Natural killer cell treated with Interleukin-12 subunit alpha and Interleukin-12 subunit beta and Interleukin-15 and Interleukin-18, amount 100 ng/mL, for 72 hours (primary cell): ENCODE measurements around the gene MPP3. TPM values are rescaled to one million over a fixed set of nuclear protein-coding genes. Genes with fewer than 3 reads are reported as not detected.

Experiments used
- ATAC-seq, 2 donors: fragments of 150-1000 bp; cut with Tn5 transposase in 1 of 2; sonication (Bioruptor Pico), chemical (Tn5 transposase) in 1 of 2; 2 replicates each; pipeline ENCODE4 v1.10.0; 2021
- DNase-seq: peaks from one replicate; pipeline ENCODE4 v3.0.0; 2022; ENCODE audit warnings: low spot score
- H3K27ac Mint-ChIP-seq, 2 donors: 1 replicate in 1 of 2; 2 replicates in 1 of 2; pipeline ENCODE4 v1.8.0; 2022; ENCODE audit warnings: mixed read lengths in 2 of 2, mild to moderate bottlenecking in 1 of 2, moderate library complexity in 1 of 2
- H3K27me3 Mint-ChIP-seq, 2 donors: 1 replicate in 1 of 2; 2 replicates in 1 of 2; pipeline ENCODE4 v1.8.0; 2022; ENCODE audit warnings: mixed read lengths in 2 of 2
- H3K36me3 Mint-ChIP-seq: one replicate; pipeline ENCODE4 v1.8.0; 2022; ENCODE audit warnings: mixed read lengths
- H3K4me1 Mint-ChIP-seq, 2 donors: 1 replicate in 1 of 2; 2 replicates in 1 of 2; pipeline ENCODE4 v1.8.0; 2022; ENCODE audit warnings: low read depth in 2 of 2, mixed read lengths in 2 of 2, mild to moderate bottlenecking in 1 of 2
- H3K4me3 Mint-ChIP-seq: one replicate; pipeline ENCODE4 v1.8.0; 2022; ENCODE audit warnings: mixed read lengths
- H3K9me3 Mint-ChIP-seq: 2 replicates; pipeline ENCODE4 v1.8.0; 2022; ENCODE audit warnings: mixed read lengths
- total RNA-seq, 2 donors: library from RNA; stranded (reverse); gene quantifications; one replicate each; pipeline ENCODE4 v1.2.3, GENCODE V29; 2022

Gene MPP3
- total RNA-seq, 2 donors from 2014 or later: not detected

GRCh38 chr17:43772877-43773648, 59.9 kb downstream of the MPP3 start:
- H3K27ac Mint-ChIP-seq: peak overlapping the region; percentile 33 to 73
- no peak for DNase-seq
- no peaks in the 10 kb centered on the region for H3K36me3 Mint-ChIP-seq
- ATAC-seq: peak in 1 of 2 donors; percentile 87
- H3K4me3 Mint-ChIP-seq: peak overlapping the region; percentile 75
- H3K9me3 Mint-ChIP-seq: no peaks in the 10 kb centered on the region
- peaks cover 0 to 2% of the 10 kb centered on the region in 2 donors for H3K27me3 Mint-ChIP-seq
- H3K4me1 Mint-ChIP-seq: peaks cover 7 to 31% of the 10 kb centered on the region in 2 donors

DNA sequence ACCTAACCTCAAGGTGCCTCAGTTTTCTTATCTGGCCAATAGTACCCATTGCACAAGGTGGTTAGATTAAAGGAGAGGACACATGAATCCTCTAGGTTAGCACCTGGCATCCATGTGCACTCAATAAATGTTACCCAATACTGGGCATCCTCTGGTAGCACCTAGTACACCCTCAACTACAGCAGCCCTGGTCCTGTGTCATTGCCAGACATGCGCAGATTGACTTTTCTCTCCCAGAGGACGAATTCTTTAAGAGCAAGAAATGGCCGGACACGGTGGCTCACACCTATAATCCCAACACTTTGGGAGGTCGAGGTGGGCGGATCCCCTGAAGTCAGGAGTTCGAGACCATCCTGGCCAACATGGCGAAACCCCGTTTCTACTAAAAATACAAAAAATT, 61.5 kb downstream of the MPP3 start:
- ATAC-seq (no peak), DNase-seq (no peak)
- Mint-ChIP-seq H3K36me3 (no peaks in the 10 kb centered on the region), H3K27ac (no peak overlapping the region), H3K4me3 (no peak overlapping the region), H3K4me1 (peaks cover 7 to 31% of the 10 kb centered on the region in 2 donors), H3K27me3 (peaks cover 0 to 2% of the 10 kb centered on the region in 2 donors), H3K9me3 (no peaks in the 10 kb centered on the region)

GRCh38 chr17:43770957-43771356, 62.0 kb downstream of the MPP3 start:
- no peak for ATAC-seq
- Mint-ChIP-seq H3K9me3 (no peaks in the 10 kb centered on the region), H3K4me1 (peaks cover 7 to 31% of the 10 kb centered on the region in 2 donors), H3K27ac (no peak overlapping the region), H3K27me3 (peaks cover 0 to 4% of the 10 kb centered on the region in 2 donors), H3K4me3 (no peak overlapping the region), H3K36me3 (no peaks in the 10 kb centered on the region)
- no peak for DNase-seq

- Mint-ChIP-seq H3K4me3 (no peak overlapping the region), H3K27me3 (peaks cover 0 to 4% of the 10 kb centered on the region in 2 donors), H3K4me1 (peaks cover 7 to 26% of the 10 kb centered on the region in 2 donors), H3K9me3 (no peaks in the 10 kb centered on the region), H3K27ac (no peak overlapping the region), H3K36me3 (no peaks in the 10 kb centered on the region)
- ATAC-seq: no peak
- DNase-seq: no peak
These were observed 63.1 kb downstream of the MPP3 start for GRCh38 chr17:43769859-43770258.

DNA sequence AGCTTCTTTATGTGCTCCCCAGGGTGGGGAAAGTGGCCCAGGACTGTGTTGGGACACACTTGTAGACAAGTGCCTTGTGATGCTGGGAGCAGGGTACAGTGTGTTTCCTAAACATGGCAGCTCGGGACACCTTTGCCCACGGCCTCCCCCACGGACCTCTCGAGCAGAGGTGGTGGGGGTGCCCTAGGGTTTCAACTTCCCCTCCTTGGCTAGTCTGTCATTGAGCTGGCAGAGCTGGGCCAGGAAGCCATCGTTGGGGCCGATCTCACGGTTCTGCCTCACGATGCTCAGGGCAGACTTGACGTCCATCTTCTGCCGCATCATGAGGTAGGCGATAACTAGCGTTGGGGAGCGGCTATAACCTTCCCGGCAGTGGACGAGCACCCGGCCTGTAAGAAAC, 63.5 kb downstream of the MPP3 start:
- H3K4me1 Mint-ChIP-seq: peaks cover 7 to 25% of the 10 kb centered on the region in 2 donors
- ATAC-seq (no peak), DNase-seq (no peak)
- H3K27me3 Mint-ChIP-seq: peaks cover 0 to 4% of the 10 kb centered on the region in 2 donors
- no peak overlapping the region for H3K27ac Mint-ChIP-seq
- H3K4me3 Mint-ChIP-seq: no peak overlapping the region
- no peaks in the 10 kb centered on the region for H3K9me3 Mint-ChIP-seq
- no peaks in the 10 kb centered on the region for H3K36me3 Mint-ChIP-seq

DNA sequence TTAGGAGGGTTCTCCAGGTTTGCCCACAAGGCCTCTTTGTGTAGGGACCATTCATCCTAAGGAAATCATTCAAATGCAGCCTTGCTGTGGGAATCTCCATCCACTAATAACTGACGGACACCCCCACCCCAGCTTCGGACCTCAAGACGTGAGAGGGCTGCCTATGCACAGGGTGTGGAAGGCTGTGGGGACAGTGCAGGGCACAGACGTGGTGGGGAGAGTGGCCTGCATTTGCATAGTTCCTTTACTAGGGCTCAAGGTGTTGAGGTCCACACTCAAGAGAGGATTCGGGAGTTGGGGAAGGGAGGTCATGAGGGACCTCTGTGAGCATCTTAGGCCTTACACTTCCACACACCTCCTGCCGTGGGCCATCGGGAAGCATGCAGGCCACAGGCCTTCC, 64.0 kb downstream of the MPP3 start:
- no peak for DNase-seq
- H3K4me1 Mint-ChIP-seq: peaks cover 7 to 20% of the 10 kb centered on the region in 2 donors
- H3K27ac Mint-ChIP-seq: no peak overlapping the region
- H3K9me3 Mint-ChIP-seq: no peaks in the 10 kb centered on the region
- H3K36me3 Mint-ChIP-seq: no peaks in the 10 kb centered on the region
- H3K4me3 Mint-ChIP-seq: no peak overlapping the region
- H3K27me3 Mint-ChIP-seq: peaks cover 0 to 4% of the 10 kb centered on the region in 2 donors
- no peak for ATAC-seq

- Mint-ChIP-seq H3K27me3 (peaks cover 0 to 7% of the 10 kb centered on the region in 2 donors), H3K9me3 (no peaks in the 10 kb centered on the region), H3K4me3 (no peak overlapping the region), H3K4me1 (peaks cover 4 to 14% of the 10 kb centered on the region in 2 donors), H3K36me3 (no peaks in the 10 kb centered on the region), H3K27ac (no peak overlapping the region)
- ATAC-seq (no peak), DNase-seq (no peak)
These were observed 64.6 kb downstream of the MPP3 start for GRCh38 chr17:43768382-43768781.

GRCh38 chr17:43767713-43768059, 65.3 kb downstream of the MPP3 start:
- ATAC-seq (no peak), DNase-seq (no peak)
- Mint-ChIP-seq H3K9me3 (no peaks in the 10 kb centered on the region), H3K4me3 (no peak overlapping the region), H3K36me3 (no peaks in the 10 kb centered on the region), H3K4me1 (peaks cover 0 to 7% of the 10 kb centered on the region in 2 donors), H3K27me3 (peaks cover 0 to 7% of the 10 kb centered on the region in 2 donors), H3K27ac (no peak overlapping the region)

- peaks cover 0 to 7% of the 10 kb centered on the region in 2 donors for H3K27me3 Mint-ChIP-seq
- no peak overlapping the region for H3K4me3 Mint-ChIP-seq
- no peaks in the 10 kb centered on the region for H3K9me3 Mint-ChIP-seq
- peaks cover 0 to 2% of the 10 kb centered on the region in 2 donors for H3K4me1 Mint-ChIP-seq
- ATAC-seq (no peak), DNase-seq (no peak)
- no peak overlapping the region for H3K27ac Mint-ChIP-seq
- H3K36me3 Mint-ChIP-seq: no peaks in the 10 kb centered on the region
These were observed 65.8 kb downstream of the MPP3 start for GRCh38 chr17:43767053-43767712.

- ATAC-seq (no peak), DNase-seq (no peak)
- no peak overlapping the region for H3K27ac Mint-ChIP-seq
- no peaks in the 10 kb centered on the region for H3K36me3 Mint-ChIP-seq
- H3K27me3 Mint-ChIP-seq: peaks cover 0 to 7% of the 10 kb centered on the region in 2 donors
- no peaks in the 10 kb centered on the region for H3K4me1 Mint-ChIP-seq
- H3K9me3 Mint-ChIP-seq: no peaks in the 10 kb centered on the region
- no peak overlapping the region for H3K4me3 Mint-ChIP-seq
These were observed 66.4 kb downstream of the MPP3 start for GRCh38 chr17:43766413-43767052.

GRCh38 chr17:43760254-43760852, 72.6 kb downstream of the MPP3 start:
- Mint-ChIP-seq H3K4me1 (peaks cover 0 to 11% of the 10 kb centered on the region in 2 donors), H3K4me3 (no peak overlapping the region), H3K27ac (no peak overlapping the region), H3K27me3 (peaks cover 28 to 31% of the 10 kb centered on the region in 2 donors), H3K36me3 (no peaks in the 10 kb centered on the region), H3K9me3 (no peaks in the 10 kb centered on the region)
- ATAC-seq (peak; percentile 90 to 92), DNase-seq (peak; percentile 86)

DNA sequence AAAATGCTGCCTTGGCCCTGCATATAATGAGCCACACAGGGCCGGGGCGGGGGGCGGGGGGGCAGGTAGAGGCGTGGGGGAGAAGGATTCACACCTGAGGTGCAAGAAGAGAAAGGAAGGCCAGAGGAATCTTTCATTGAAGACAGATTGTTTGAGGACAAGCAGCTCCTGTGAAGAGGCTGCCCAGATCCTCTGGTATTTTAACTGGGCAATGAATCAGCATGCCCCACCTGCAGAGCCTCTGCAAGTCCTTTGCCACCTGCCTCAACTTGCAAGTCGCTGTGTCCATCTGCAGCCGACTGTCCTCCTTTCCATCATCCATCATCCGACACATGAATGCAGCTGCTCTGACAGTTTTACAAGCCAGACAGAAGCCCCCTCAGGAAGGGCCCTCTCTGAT, 73.1 kb downstream of the MPP3 start:
- H3K27me3 Mint-ChIP-seq: peaks cover 28 to 31% of the 10 kb centered on the region in 2 donors
- H3K4me3 Mint-ChIP-seq: no peak overlapping the region
- DNase-seq: no peak
- H3K9me3 Mint-ChIP-seq: no peaks in the 10 kb centered on the region
- no peak overlapping the region for H3K27ac Mint-ChIP-seq
- H3K36me3 Mint-ChIP-seq: no peaks in the 10 kb centered on the region
- ATAC-seq: no peak
- H3K4me1 Mint-ChIP-seq: peaks cover 0 to 11% of the 10 kb centered on the region in 2 donors

- Mint-ChIP-seq H3K27ac (no peak within 1 kb of the TSS), H3K4me1 (peaks cover 12 to 20% of the 10 kb centered on the region in 2 donors), H3K4me3 (no peak within 1 kb of the TSS), H3K9me3 (no peaks in the 10 kb centered on the region), H3K36me3 (no peaks in the 10 kb centered on the region), H3K27me3 (peaks cover 28 to 31% of the 10 kb centered on the region in 2 donors)
- no peak for DNase-seq
- no peak for ATAC-seq
These were observed 74.3 kb downstream of the MPP3 start, which contains the start of gene SOST for GRCh38 chr17:43758497-43759174. Gene SOST (minus strand): TSS chr17:43758791. CDS start chr17:43758741, 50 bp downstream.
